Upper lobe of right lung (tissue), 1 donor: ENCODE results near the gene PRMT5. TPM values are rescaled to one million over a fixed set of nuclear protein-coding genes. Genes with fewer than 3 reads are reported as not detected.

ENCODE experiments used
- ATAC-seq: fragments of 200-7000 bp; cut with Tn5 transposase; one replicate; pipeline ENCODE4 v1.9.1; 2020; ENCODE audit warnings: mild to moderate bottlenecking, moderate library complexity
- DNase-seq: peaks from one replicate; pipeline ENCODE4 v3.0.0-alpha.2; 2020
- H3K27ac ChIP-seq: fragments of 200-600 bp; one replicate; pipeline ENCODE4 v1.8.0; 2022
- H3K27me3 ChIP-seq: fragments of 200-600 bp; one replicate; pipeline ENCODE4 v1.8.0; 2022; ENCODE audit warnings: mild to moderate bottlenecking
- H3K36me3 ChIP-seq: fragments of 200-600 bp; one replicate; pipeline ENCODE4 v1.8.0; 2022
- H3K4me1 ChIP-seq: fragments of 200-600 bp; one replicate; pipeline ENCODE4 v1.8.0; 2022
- H3K4me3 ChIP-seq: fragments of 200-600 bp; one replicate; pipeline ENCODE4 v1.8.0; 2022; ENCODE audit warnings: mild to moderate bottlenecking
- H3K9me3 ChIP-seq: fragments of 200-600 bp; one replicate; pipeline ENCODE4 v1.8.0; 2022
- intact Hi-C: fragments of 100-400 bp; cut with DNase I; formaldehyde crosslinking; loops from one replicate; pipeline ENCODE4 v1.11.0; 2022
- total RNA-seq: library from RNA; stranded (reverse); fragmentation: NEBNext Ultra II Directional; extraction: Animal tissue kit (Norgen Biotek cat#: 25700); gene quantifications from one replicate; pipeline ENCODE4 v1.2.1, GENCODE V29; 2021
- TF ChIP-seq, protein P1 (sequence below): fragments of 200-600 bp; IDR thresholded peaks from one replicate; pipeline ENCODE4 v1.8.0; 2022; ENCODE audit warnings: antibody characterized with exemption
- donor health status: DM: no; HTN: yes; CAD: no; lungs with severe emphysema.

PRMT5 gene
- total RNA-seq, 1 donor from 2014 or later, result 38.9 TPM

DNA sequence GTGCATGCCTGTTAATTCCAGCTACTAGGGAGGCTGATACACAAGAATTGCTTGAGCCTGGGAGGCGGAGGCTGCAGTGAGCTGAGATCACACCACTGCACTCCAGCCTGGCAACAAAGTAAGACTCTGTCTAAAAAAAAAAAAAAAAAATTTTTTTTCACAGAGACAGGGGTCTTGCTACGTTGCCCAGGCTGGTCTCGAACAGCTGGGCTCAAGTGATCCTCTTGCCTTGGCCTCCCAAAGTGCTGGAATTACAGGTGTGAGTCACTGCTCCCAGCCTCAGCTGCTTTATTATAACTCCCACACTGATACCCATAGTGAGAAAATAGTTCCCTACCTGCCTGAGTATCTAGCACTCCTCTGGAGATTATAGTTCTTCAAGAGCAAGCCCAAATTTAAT lies 16.5 kb upstream of the PRMT5 start:
- ATAC-seq (no peak), DNase-seq (no peak)
- no peak overlapping the region for H3K4me3 ChIP-seq
- TF ChIP-seq, protein P1, sequence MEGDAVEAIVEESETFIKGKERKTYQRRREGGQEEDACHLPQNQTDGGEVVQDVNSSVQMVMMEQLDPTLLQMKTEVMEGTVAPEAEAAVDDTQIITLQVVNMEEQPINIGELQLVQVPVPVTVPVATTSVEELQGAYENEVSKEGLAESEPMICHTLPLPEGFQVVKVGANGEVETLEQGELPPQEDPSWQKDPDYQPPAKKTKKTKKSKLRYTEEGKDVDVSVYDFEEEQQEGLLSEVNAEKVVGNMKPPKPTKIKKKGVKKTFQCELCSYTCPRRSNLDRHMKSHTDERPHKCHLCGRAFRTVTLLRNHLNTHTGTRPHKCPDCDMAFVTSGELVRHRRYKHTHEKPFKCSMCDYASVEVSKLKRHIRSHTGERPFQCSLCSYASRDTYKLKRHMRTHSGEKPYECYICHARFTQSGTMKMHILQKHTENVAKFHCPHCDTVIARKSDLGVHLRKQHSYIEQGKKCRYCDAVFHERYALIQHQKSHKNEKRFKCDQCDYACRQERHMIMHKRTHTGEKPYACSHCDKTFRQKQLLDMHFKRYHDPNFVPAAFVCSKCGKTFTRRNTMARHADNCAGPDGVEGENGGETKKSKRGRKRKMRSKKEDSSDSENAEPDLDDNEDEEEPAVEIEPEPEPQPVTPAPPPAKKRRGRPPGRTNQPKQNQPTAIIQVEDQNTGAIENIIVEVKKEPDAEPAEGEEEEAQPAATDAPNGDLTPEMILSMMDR, result no peak
- no peaks in the 10 kb centered on the region for H3K27me3 ChIP-seq
- peaks cover 41% of the 10 kb centered on the region for H3K36me3 ChIP-seq
- no peak overlapping the region for H3K27ac ChIP-seq
- H3K9me3 ChIP-seq, result no peaks in the 10 kb centered on the region
- intact Hi-C loops, result no loop called here
- no peaks in the 10 kb centered on the region for H3K4me1 ChIP-seq

DNA sequence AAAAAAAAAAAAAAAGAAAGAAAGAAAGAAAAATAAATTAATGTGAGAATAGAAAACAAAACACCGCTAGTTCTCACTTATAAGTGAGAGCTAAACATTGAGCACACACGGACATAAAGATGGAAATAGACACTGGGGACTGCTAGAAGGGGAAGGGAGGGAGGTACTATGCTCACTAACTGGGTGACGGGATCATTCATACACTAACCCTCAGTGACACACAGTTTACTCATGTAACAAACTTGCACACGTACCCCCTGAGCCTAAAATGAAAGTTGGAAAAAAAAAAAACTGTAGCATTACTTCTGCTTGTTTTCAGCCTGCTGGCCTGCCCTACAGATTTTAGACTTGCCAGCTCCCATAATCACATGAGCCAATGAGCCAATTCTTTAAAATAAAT lies 10.5 kb upstream of the PRMT5 start:
- TF ChIP-seq, protein P1, result no peak
- DNase-seq (no peak), ATAC-seq (no peak)
- Histone ChIP-seq H3K9me3 (no peaks in the 10 kb centered on the region), H3K4me3 (no peak overlapping the region), H3K36me3 (peaks cover 6% of the 10 kb centered on the region), H3K27ac (no peak overlapping the region), H3K4me1 (no peaks in the 10 kb centered on the region), H3K27me3 (no peaks in the 10 kb centered on the region)
- intact Hi-C loops, result no loop called here

DNA sequence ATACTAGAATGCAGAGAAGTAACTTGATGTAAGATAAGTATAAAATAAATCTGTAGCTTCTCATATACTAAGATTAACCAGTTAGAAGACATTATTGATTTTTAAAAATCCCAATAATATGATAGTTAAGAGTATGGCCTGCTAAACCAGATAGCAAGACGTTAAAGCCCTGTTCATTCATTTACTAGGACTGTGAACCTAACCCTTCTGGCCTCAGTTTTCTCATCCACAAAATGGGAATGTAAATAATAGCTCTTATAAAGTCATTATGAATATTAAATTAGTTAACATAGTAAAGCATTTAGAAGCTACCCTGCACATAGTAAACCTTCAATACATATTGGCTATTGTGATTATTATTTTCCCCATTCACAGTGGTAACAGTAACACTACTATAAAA lies 6.0 kb upstream of the PRMT5 start:
- H3K9me3 ChIP-seq, result no peaks in the 10 kb centered on the region
- intact Hi-C loops, result no loop called here
- H3K36me3 ChIP-seq, result no peaks in the 10 kb centered on the region
- TF ChIP-seq, protein P1, result no peak
- H3K4me1 ChIP-seq, result peaks cover 4% of the 10 kb centered on the region
- H3K27ac ChIP-seq, result no peak overlapping the region
- no peak for DNase-seq
- no peak overlapping the region for H3K4me3 ChIP-seq
- no peaks in the 10 kb centered on the region for H3K27me3 ChIP-seq
- no peak for ATAC-seq

DNA sequence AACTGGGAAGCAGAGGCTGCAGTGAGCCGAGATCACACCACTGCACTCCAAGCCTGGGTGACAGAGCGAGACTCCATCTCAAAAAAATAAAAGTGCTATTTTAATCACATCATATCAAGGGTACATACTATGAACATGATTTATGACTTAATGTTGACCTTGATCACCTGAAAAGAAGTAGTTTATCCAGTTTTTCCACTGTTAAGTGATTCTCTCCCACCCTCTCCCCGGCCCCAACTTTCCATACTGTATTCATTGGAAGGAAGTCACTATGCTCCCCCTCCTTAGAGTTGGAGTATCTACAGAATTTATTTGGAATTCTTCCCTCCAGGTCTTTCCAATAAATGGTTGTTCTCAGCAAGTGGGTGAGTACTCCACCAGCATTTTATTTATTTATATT lies 3.0 kb upstream of the PRMT5 start:
- no peak for ATAC-seq
- no peaks in the 10 kb centered on the region for H3K9me3 ChIP-seq
- DNase-seq, result no peak
- peaks cover 17% of the 10 kb centered on the region for H3K4me1 ChIP-seq
- no peaks in the 10 kb centered on the region for H3K27me3 ChIP-seq
- peaks cover 1% of the 10 kb centered on the region for H3K36me3 ChIP-seq
- intact Hi-C loops, result no loop called here
- TF ChIP-seq, protein P1, result no peak
- H3K4me3 ChIP-seq, result no peak overlapping the region
- no peak overlapping the region for H3K27ac ChIP-seq

DNA sequence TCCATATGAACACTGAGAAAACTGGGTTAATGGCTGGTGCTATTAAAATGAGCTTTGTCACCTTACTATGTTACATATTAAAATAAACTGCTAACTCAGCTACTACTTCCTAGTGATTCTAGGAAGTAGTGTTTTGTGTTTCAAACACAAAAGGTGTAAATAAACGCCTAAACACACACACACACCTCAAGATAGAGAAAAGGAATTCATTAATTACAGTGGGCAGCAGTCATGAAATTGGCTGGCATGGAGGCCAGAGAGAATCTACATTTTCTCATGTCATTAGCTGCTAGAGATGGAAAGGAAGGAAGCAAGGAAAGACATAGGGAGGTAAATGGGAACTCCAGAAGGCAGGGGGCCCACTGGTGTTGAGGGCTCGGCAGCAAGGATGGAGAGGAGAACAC lies 787 bp upstream of the PRMT5 start:
- Histone ChIP-seq H3K4me3 (peak overlapping the region; percentile 89), H3K27me3 (no peaks in the 10 kb centered on the region), H3K27ac (peak overlapping the region; percentile 85), H3K4me1 (peaks cover 17% of the 10 kb centered on the region), H3K36me3 (peaks cover 23% of the 10 kb centered on the region), H3K9me3 (no peaks in the 10 kb centered on the region)
- ATAC-seq (no peak), DNase-seq (no peak)
- intact Hi-C loops, result no loop called here
- TF ChIP-seq, protein P1, result no peak
